B cell (primary cell): ENCODE data around the gene NFIC. TPM values are rescaled to one million over a fixed set of nuclear protein-coding genes. Genes with fewer than 3 reads are reported as not detected.

Experiments used
- ATAC-seq: fragments of 200-7000 bp; cut with Tn5 transposase; one replicate; pipeline ENCODE4 v1.10.0; 2021; ENCODE audit warnings: low read depth, mild to moderate bottlenecking, moderate number of reproducible peaks, moderate library complexity
- CTCF ChIA-PET: fragments of 350-600 bp; sonication (Branson Sonifier 250); formaldehyde crosslinking; loops from one replicate; lab custom pipeline; 2021; ENCODE audit warnings: antibody characterized with exemption, inconsistent platforms; lab: Charles Lee
- POLR2A ChIA-PET: fragments of 350-600 bp; sonication (Branson Sonifier 250); formaldehyde crosslinking; loops from one replicate; lab custom pipeline; 2021; ENCODE audit warnings: antibody characterized with exemption; lab: Charles Lee
- DNase-seq: peaks from one replicate; pipeline ENCODE4 v3.0.0; 2013
- H2AFZ ChIP-seq: 2 replicates; pipeline ENCODE4 v1.6.1; 2012; ENCODE audit warnings: mild to moderate bottlenecking, low read depth, low read length; ENCODE audit not compliant: insufficient read depth, poor library complexity, severe bottlenecking
- H3K27ac ChIP-seq, 2 donors: 1 replicate in 1 of 2; 2 replicates in 1 of 2; pipeline ENCODE4 v1.5.1; 2012 to 2013; ENCODE audit warnings: low read length in 2 of 2, mild to moderate bottlenecking in 2 of 2, moderate library complexity in 1 of 2
- H3K27me3 ChIP-seq, 4 experiments: fragments of 200-600 bp in 1 of 4; sonication (generic) in 1 of 4; replicated peaks in 1 of 4; 1 replicate in 2 of 4; 2 replicates in 2 of 4; pipeline versions ENCODE4 v1.6.1 to v1.7.0; 2013 to 2016; ENCODE audit warnings: low read length in 3 of 4, mild to moderate bottlenecking in 2 of 4, mixed read lengths in 1 of 4, moderate library complexity in 1 of 4; ENCODE audit not compliant: insufficient read depth in 4 of 4, control insufficient read depth in 3 of 4; ENCODE audit errors: control extremely low read depth in 1 of 4
- H3K36me3 ChIP-seq, 2 experiments: replicated peaks in 1 of 2; 1 replicate in 1 of 2; 2 replicates in 1 of 2; pipeline versions ENCODE4 v1.6.1 to v1.7.1; 2013; ENCODE audit warnings: low read length in 1 of 2; ENCODE audit not compliant: insufficient read depth in 2 of 2, control insufficient read depth in 1 of 2; ENCODE audit errors: control extremely low read depth in 1 of 2, extremely low read depth in 1 of 2
- H3K4me1 ChIP-seq, 2 donors: fragments of 200-600 bp in 1 of 2; sonication (generic) in 1 of 2; 1 replicate in 1 of 2; 2 replicates in 1 of 2; pipeline versions ENCODE4 v1.5.1 to v1.6.1; 2013 to 2017; ENCODE audit warnings: low read length in 2 of 2; ENCODE audit not compliant: control insufficient read depth in 2 of 2, insufficient read depth in 2 of 2
- H3K4me2 ChIP-seq: replicated peaks from 2 replicates; pipeline ENCODE3; 2012; ENCODE audit warnings: mild to moderate bottlenecking, low read depth, low read length; ENCODE audit not compliant: poor library complexity, severe bottlenecking
- H3K4me3 ChIP-seq, 5 experiments: fragments of 200-600 bp in 1 of 5; sonication (generic) in 1 of 5; 1 replicate in 3 of 5; 2 replicates in 2 of 5; pipeline versions ENCODE4 v1.5.1 to v1.7.0; 2011 to 2016; ENCODE audit warnings: low read length in 4 of 5, mild to moderate bottlenecking in 4 of 5, low read depth in 2 of 5, control low read depth in 1 of 5, moderate library complexity in 1 of 5; ENCODE audit not compliant: insufficient read depth in 1 of 5; ENCODE audit errors: control extremely low read depth in 1 of 5, extremely low read depth in 1 of 5
- H3K79me2 ChIP-seq: fragments of 200-600 bp; sonication (generic); one replicate; pipeline ENCODE4 v1.6.0; 2016; ENCODE audit warnings: low read length; ENCODE audit not compliant: control insufficient read depth, insufficient read depth
- H3K9ac ChIP-seq: fragments of 200-600 bp; sonication (generic); 2 replicates; pipeline ENCODE4 v1.6.1; 2017; ENCODE audit warnings: mild to moderate bottlenecking, low read length, moderate library complexity
- H3K9me3 ChIP-seq, 3 donors: one replicate each; pipeline versions ENCODE4 v1.6.1 to v1.7.1; 2013; ENCODE audit warnings: low read length in 2 of 3; ENCODE audit not compliant: control insufficient read depth in 2 of 3, insufficient read depth in 1 of 3; ENCODE audit errors: control extremely low read depth in 1 of 3
- H4K20me1 ChIP-seq: 2 replicates; pipeline ENCODE4 v1.6.0; 2012; ENCODE audit warnings: mild to moderate bottlenecking, low read length; ENCODE audit not compliant: insufficient read depth, control insufficient read depth, poor library complexity, severe bottlenecking
- H3K27ac Mint-ChIP-seq: one replicate; pipeline ENCODE4 v1.8.0; 2021; ENCODE audit warnings: mixed read lengths
- H3K27me3 Mint-ChIP-seq: one replicate; pipeline ENCODE4 v1.8.0; 2021; ENCODE audit warnings: mixed read lengths
- H3K4me1 Mint-ChIP-seq: one replicate; pipeline ENCODE4 v1.8.0; 2021; ENCODE audit warnings: mixed read lengths
- H3K4me3 Mint-ChIP-seq: one replicate; pipeline ENCODE4 v1.8.0; 2021; ENCODE audit warnings: mixed read lengths
- H3K9me3 Mint-ChIP-seq: one replicate; pipeline ENCODE4 v1.8.0; 2022; ENCODE audit warnings: mixed read lengths; ENCODE audit not compliant: insufficient read depth
- EZH2 ChIP-seq: IDR thresholded peaks from 2 replicates; pipeline ENCODE4 v1.6.1; 2012; ENCODE audit warnings: borderline replicate concordance, low read depth, mild to moderate bottlenecking, moderate library complexity, low read length; ENCODE audit not compliant: insufficient read depth, poor library complexity, severe bottlenecking
- WGBS: methylation state at CpG from one replicate; pipeline ENCODE4 v1.1.5; 2013; ENCODE audit warnings: missing lambda C conversion rate; ENCODE audit not compliant: insufficient coverage; 5-methylcytosine and 5-hydroxymethylcytosine counted together
- intact Hi-C: fragments of 100-400 bp; cut with micrococcal nuclease; formaldehyde crosslinking; loops from one replicate; pipeline ENCODE4 v1.10.0; 2022
- polyA plus RNA-seq: library from polyadenylated mRNA; depleted of rRNA; stranded (reverse); fragments of >200 nt; gene quantifications from 2 replicates; pipeline ENCODE4 v1.2.3, GENCODE V29; 2012
- total RNA-seq, 2 donors: library from RNA; stranded (reverse); fragments of 120-200 nt in 1 of 2; gene quantifications; 1 replicate in 1 of 2; 2 replicates in 1 of 2; pipeline versions ENCODE4 v1.2.3 to v1.2.4, GENCODE V29; 2013 to 2022
- TF ChIP-seq, protein P1 (sequence below): fragments of 200-600 bp; IDR thresholded peaks from one replicate; pipeline ENCODE4 v1.8.0; 2022; ENCODE audit warnings: antibody characterized with exemption, mild to moderate bottlenecking

NFIC gene
- total and polyA plus RNA-seq, 2 donors (not counting 1 experiment from before 2014, with no cell fraction given): 3.8 to 23.6 TPM

DNA sequence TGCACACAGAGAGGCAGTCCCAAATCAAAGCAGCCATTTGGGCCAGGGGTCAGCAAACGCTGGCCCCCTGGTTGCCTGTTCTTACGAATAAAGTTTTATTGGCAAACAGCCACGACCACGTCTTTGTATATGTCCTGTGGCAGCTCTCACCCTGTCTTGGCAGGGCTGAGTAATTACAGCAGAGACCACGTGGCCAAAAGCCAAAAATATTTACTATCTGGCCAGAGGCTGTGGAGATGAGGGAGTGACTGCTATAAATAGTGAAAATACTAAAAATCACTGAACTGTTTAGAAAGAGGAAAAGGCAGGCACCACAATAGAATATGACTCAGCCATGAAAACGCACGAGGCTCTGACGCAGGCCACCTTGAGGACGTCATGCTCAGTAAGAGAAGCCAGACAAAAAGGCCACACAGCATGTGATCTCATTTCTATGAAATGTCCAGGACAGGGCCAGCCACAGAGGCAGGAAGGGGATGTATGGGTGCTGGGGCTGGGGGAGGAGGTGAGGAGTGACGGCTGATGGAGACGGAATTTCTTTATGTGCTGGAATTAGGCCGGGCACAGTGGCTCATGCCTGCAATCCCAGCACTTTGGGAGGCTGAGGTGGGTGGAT, 84.5 kb downstream of the NFIC start:
- no peaks in the 10 kb centered on the region for H3K27me3 ChIP-seq
- no peak overlapping the region for H3K4me3 Mint-ChIP-seq
- no peaks in the 10 kb centered on the region for H3K9me3 Mint-ChIP-seq
- no peaks in the 10 kb centered on the region for H3K4me1 ChIP-seq
- DNase-seq (no peak), ATAC-seq (no peak)
- no peak overlapping the region for H3K9ac ChIP-seq
- WGBS: 85% methylated on average over 11 of the region's 12 CpGs
- H2AFZ ChIP-seq: no peak overlapping the region
- no peak overlapping the region for H3K4me2 ChIP-seq
- H3K36me3 ChIP-seq: peaks cover 0 to 25% of the 10 kb centered on the region in 2 experiments
- no peaks in the 10 kb centered on the region for H3K9me3 ChIP-seq
- TF ChIP-seq EZH2: no peak
- TF ChIP-seq, protein P1, sequence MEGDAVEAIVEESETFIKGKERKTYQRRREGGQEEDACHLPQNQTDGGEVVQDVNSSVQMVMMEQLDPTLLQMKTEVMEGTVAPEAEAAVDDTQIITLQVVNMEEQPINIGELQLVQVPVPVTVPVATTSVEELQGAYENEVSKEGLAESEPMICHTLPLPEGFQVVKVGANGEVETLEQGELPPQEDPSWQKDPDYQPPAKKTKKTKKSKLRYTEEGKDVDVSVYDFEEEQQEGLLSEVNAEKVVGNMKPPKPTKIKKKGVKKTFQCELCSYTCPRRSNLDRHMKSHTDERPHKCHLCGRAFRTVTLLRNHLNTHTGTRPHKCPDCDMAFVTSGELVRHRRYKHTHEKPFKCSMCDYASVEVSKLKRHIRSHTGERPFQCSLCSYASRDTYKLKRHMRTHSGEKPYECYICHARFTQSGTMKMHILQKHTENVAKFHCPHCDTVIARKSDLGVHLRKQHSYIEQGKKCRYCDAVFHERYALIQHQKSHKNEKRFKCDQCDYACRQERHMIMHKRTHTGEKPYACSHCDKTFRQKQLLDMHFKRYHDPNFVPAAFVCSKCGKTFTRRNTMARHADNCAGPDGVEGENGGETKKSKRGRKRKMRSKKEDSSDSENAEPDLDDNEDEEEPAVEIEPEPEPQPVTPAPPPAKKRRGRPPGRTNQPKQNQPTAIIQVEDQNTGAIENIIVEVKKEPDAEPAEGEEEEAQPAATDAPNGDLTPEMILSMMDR: no peak
- no peak overlapping the region for H3K27ac Mint-ChIP-seq
- no peaks in the 10 kb centered on the region for H3K27me3 Mint-ChIP-seq
- no peak overlapping the region for H3K4me3 ChIP-seq
- no peaks in the 10 kb centered on the region for H3K4me1 Mint-ChIP-seq
- no peaks in the 10 kb centered on the region for H3K79me2 ChIP-seq
- intact Hi-C loops: no loop called here
- peaks cover under 1% of the 10 kb centered on the region for H4K20me1 ChIP-seq
- CTCF ChIA-PET: no interaction called here
- no peak overlapping the region for H3K27ac ChIP-seq
- POLR2A ChIA-PET: no interaction called here

DNA sequence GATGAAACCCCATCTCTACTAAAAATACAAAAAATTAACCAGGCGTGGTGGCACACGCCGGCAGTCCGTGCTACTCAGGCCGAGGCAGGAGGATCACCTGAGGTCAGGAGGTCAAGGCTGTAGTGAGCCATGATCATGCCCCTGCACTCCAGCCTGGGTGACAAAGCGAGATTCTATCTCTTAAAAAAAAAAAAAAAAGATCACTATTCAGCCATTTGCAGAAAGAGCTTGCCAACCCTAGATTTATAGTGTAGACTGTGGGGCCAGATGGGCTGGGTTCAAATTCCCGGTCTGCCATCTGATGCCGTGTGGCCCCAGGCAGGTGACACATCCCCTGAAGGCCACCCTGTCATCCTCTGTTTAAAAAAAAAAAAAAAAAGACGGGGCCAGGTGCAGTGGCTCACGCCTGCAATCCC, 85.1 kb downstream of the NFIC start:
- intact Hi-C loops: no loop called here
- TF ChIP-seq, protein P1: no peak
- TF ChIP-seq EZH2: no peak
- Histone ChIP-seq H3K9me3 (no peaks in the 10 kb centered on the region), H3K9ac (no peak overlapping the region), H3K79me2 (no peaks in the 10 kb centered on the region), H3K27me3 (no peaks in the 10 kb centered on the region), H3K27ac (no peak overlapping the region), H3K4me1 (no peaks in the 10 kb centered on the region), H3K4me3 (no peak overlapping the region), H2AFZ (no peak overlapping the region), H3K4me2 (no peak overlapping the region), H4K20me1 (no peaks in the 10 kb centered on the region), H3K36me3 (peaks cover 0 to 25% of the 10 kb centered on the region in 2 experiments)
- Mint-ChIP-seq H3K4me1 (no peaks in the 10 kb centered on the region), H3K9me3 (no peaks in the 10 kb centered on the region), H3K4me3 (no peak overlapping the region), H3K27me3 (no peaks in the 10 kb centered on the region), H3K27ac (no peak overlapping the region)
- no peak for ATAC-seq
- 86% methylated on average over 7 of the region's 10 CpGs for WGBS
- CTCF ChIA-PET: interaction anchor here (0.7 kb wide), 2 partner anchors 15 to 158 kb away, joined by 4 read pairs; no protein-coding TSS in a partner anchor
- no peak for DNase-seq
- POLR2A ChIA-PET: interaction anchor here (0.7 kb wide), 1 partner anchor 108 kb away, joined by 11 read pairs; no protein-coding TSS in a partner anchor
